Measurements from ENCODE around the gene LIPE. TPM values are rescaled to one million over a fixed set of nuclear protein-coding genes. Genes with fewer than 3 reads are reported as not detected.

LIPE gene
- polyA plus RNA-seq, 1 donor (not counting 4 experiments of a cell fraction or from before 2014, with no cell fraction given) = 6.1 TPM

DNA sequence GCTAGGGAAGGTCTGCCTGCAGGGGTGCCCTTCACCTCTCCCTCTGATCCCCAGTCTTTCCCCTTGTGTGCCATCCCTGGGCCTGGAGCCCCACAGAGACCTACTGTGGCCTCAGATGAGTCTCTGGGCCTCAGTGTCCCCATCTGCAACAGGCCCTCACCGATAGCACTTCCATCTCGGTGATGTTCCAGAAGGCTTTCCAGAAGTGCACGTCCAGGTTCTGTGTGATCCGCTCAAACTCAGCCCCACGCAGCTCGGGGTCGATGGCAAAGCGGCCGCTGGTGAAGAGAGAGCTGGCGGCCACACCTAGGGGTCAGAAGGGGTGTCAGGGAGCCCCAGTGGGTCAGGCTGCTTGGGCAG is 19.4 kb downstream of the LIPE start:
- FAIRE-seq = no peak
- peaks cover 12 to 15% of the 10 kb centered on the region in 2 experiments for H3K36me3 ChIP-seq (ENCODE audit: control insufficient read depth in 2 of 2, extremely low read depth in 1 of 2, insufficient read depth in 2 of 2, low read length in 2 of 2)
- TF ChIP-seq EZH2 (IDR thresholded peaks at IDR 0.05; ENCODE audit: low read length) = no peak
- TF ChIP-seq, protein P1, sequence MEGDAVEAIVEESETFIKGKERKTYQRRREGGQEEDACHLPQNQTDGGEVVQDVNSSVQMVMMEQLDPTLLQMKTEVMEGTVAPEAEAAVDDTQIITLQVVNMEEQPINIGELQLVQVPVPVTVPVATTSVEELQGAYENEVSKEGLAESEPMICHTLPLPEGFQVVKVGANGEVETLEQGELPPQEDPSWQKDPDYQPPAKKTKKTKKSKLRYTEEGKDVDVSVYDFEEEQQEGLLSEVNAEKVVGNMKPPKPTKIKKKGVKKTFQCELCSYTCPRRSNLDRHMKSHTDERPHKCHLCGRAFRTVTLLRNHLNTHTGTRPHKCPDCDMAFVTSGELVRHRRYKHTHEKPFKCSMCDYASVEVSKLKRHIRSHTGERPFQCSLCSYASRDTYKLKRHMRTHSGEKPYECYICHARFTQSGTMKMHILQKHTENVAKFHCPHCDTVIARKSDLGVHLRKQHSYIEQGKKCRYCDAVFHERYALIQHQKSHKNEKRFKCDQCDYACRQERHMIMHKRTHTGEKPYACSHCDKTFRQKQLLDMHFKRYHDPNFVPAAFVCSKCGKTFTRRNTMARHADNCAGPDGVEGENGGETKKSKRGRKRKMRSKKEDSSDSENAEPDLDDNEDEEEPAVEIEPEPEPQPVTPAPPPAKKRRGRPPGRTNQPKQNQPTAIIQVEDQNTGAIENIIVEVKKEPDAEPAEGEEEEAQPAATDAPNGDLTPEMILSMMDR (optimal IDR thresholded peaks at IDR 0.05 in 1 of 3, IDR thresholded peaks at IDR 0.05 in 1 of 3, conservative IDR thresholded peaks at IDR 0.05 in 1 of 3; ENCODE audit: extremely low read depth in 1 of 3, insufficient read depth in 2 of 3, low read length in 3 of 3) = no peak

DNA sequence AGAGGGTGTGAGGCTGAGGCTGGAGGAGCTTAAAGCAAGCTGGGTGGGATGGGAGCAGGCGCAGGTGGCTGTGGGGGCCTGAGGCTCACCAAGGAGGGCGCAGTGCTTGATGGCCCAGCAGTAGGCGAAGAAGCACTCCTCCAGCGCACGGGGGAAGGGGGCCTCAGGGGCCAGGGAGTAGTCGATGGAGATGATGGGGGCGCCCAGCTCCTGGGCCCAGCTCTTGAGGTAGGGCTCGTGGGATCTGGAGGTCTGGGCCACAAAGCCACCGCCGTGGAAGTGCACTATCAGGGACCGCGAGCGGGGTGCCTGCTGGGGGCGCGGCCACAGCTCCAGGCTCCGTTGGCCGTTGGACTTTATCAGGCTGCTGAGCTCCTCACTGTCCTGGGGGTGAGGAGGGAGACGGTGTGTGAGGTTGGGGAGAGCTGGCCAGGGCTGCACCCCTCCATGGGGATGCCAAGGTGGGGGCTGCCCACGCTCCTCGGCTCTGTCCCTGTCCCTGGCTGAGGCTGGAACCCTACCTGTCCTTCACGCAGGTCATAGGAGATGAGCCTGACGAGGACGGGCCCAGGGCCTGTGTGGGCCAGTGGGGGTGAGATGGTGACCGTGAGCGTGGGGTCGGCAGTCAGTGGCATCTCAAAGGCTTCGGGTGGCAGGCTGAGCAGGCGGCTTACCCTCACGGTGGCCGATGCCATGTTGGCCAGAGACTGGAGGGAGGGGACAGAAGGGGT is 19.9 kb downstream of the LIPE start:
- H3K27me3 ChIP-seq (ENCODE audit: control insufficient read depth, extremely low read depth, insufficient read depth, low read length) = no peaks in the 10 kb centered on the region
- TF ChIP-seq, protein P1 (optimal IDR thresholded peaks at IDR 0.05 in 1 of 3, IDR thresholded peaks at IDR 0.05 in 1 of 3, conservative IDR thresholded peaks at IDR 0.05 in 1 of 3; ENCODE audit: extremely low read depth in 1 of 3, insufficient read depth in 2 of 3, low read length in 3 of 3) = no peak
- no peak for TF ChIP-seq EZH2 (IDR thresholded peaks at IDR 0.05; ENCODE audit: low read length)
- H4K20me1 ChIP-seq (ENCODE audit: control insufficient read depth, extremely low read depth, insufficient read depth, low read length) = peaks cover 3% of the 10 kb centered on the region
- no peaks in the 10 kb centered on the region for H3K79me2 ChIP-seq (ENCODE audit: control insufficient read depth, insufficient read depth, low read length)
- H3K36me3 ChIP-seq (ENCODE audit: control insufficient read depth in 2 of 2, extremely low read depth in 1 of 2, insufficient read depth in 2 of 2, low read length in 2 of 2) = peaks cover 13 to 15% of the 10 kb centered on the region in 2 experiments
- no peak overlapping the region for H3K4me2 ChIP-seq (ENCODE audit: control insufficient read depth, extremely low read depth, insufficient read depth, low read depth, low read length)
- H3K9me3 ChIP-seq (ENCODE audit: control insufficient read depth, low read depth, low read length) = no peaks in the 10 kb centered on the region
- no peaks in the 10 kb centered on the region for H3K9me1 ChIP-seq (ENCODE audit: control insufficient read depth, extremely low read depth, insufficient read depth, low read length)
- FAIRE-seq (no peak), DNase-seq (ENCODE audit: low read depth, low spot score) (no peak)
- H3K4me3 ChIP-seq (ENCODE audit: control insufficient read depth in 2 of 3, extremely low read depth in 1 of 3, insufficient read depth in 2 of 3, low read depth in 1 of 3, low read length in 3 of 3) = no peak overlapping the region
- no peak overlapping the region for H3K9ac ChIP-seq (ENCODE audit: control insufficient read depth, extremely low read depth, insufficient read depth, low read length)
- H3K27ac ChIP-seq (ENCODE audit: control insufficient read depth, insufficient read depth, low read length) = no peak overlapping the region
- dilution Hi-C loops (cut with MboI; ENCODE audit: extremely low pct_ligation_motif_present, low sequenced_read_pairs) = no loop called here
- no peak overlapping the region for H2AFZ ChIP-seq (ENCODE audit: control insufficient read depth, low read length)
- peaks cover under 1% of the 10 kb centered on the region for H3K4me1 ChIP-seq (ENCODE audit: control insufficient read depth, extremely low read depth, insufficient read depth, low read length)

More for the DNA sequence above, 19.4 kb downstream of the LIPE start:
- H3K9ac ChIP-seq (ENCODE audit: control insufficient read depth, extremely low read depth, insufficient read depth, low read length) = no peak overlapping the region
- H3K9me1 ChIP-seq (ENCODE audit: control insufficient read depth, extremely low read depth, insufficient read depth, low read length) = no peaks in the 10 kb centered on the region
- dilution Hi-C loops (cut with MboI; ENCODE audit: extremely low pct_ligation_motif_present, low sequenced_read_pairs) = no loop called here
- H3K4me1 ChIP-seq (ENCODE audit: control insufficient read depth, extremely low read depth, insufficient read depth, low read length) = peaks cover 2% of the 10 kb centered on the region
- DNase-seq (ENCODE audit: low read depth, low spot score) = no peak
- no peaks in the 10 kb centered on the region for H3K79me2 ChIP-seq (ENCODE audit: control insufficient read depth, insufficient read depth, low read length)
- H3K27me3 ChIP-seq (ENCODE audit: control insufficient read depth, extremely low read depth, insufficient read depth, low read length) = no peaks in the 10 kb centered on the region
- H4K20me1 ChIP-seq (ENCODE audit: control insufficient read depth, extremely low read depth, insufficient read depth, low read length) = peaks cover 3% of the 10 kb centered on the region
- H2AFZ ChIP-seq (ENCODE audit: control insufficient read depth, low read length) = no peak overlapping the region
- no peaks in the 10 kb centered on the region for H3K9me3 ChIP-seq (ENCODE audit: control insufficient read depth, low read depth, low read length)
- H3K27ac ChIP-seq (ENCODE audit: control insufficient read depth, insufficient read depth, low read length) = no peak overlapping the region
- H3K4me3 ChIP-seq (ENCODE audit: control insufficient read depth in 2 of 3, extremely low read depth in 1 of 3, insufficient read depth in 2 of 3, low read depth in 1 of 3, low read length in 3 of 3) = no peak overlapping the region
- H3K4me2 ChIP-seq (ENCODE audit: control insufficient read depth, extremely low read depth, insufficient read depth, low read depth, low read length) = no peak overlapping the region

All from keratinocyte (primary cell).